D721Med (cell line): Measurements from ENCODE around the gene SPATS2L.
A peak's percentile ranks its signal among the peaks of the same experiment; 100 is the strongest.

Experiments used
- DNase-seq: peaks from one replicate; pipeline ENCODE4 v3.0.0; 2011; ENCODE audit warnings: low spot score; ENCODE audit not compliant: insufficient read length
- FAIRE-seq: peaks from 2 replicates; lab custom pipeline; 2011; peaks lifted over from hg19 to GRCh38; lab: Jason Lieb, UNC
- CTCF ChIP-seq: IDR thresholded peaks from 2 replicates; pipeline ENCODE4 v1.5.1; 2012; ENCODE audit warnings: mild to moderate bottlenecking, control low read depth; ENCODE audit not compliant: insufficient read depth; ENCODE audit errors: missing control alignments

Gene SPATS2L

GRCh38 chr2:200306196-200306930 lies at the start of gene SPATS2L:
TSS of gene SPATS2L (plus strand) at chr2:200306693. CDS start at chr2:200389245, 82,552 bp downstream.
- TF ChIP-seq CTCF, result no peak
- DNase-seq, result peak; percentile 20
- no peak for FAIRE-seq

- FAIRE-seq, result no peak
- DNase-seq, result no peak
- no peak for TF ChIP-seq CTCF
Observed at GRCh38 chr2:200257570-200257969, 48.9 kb upstream of the SPATS2L start.

- DNase-seq, result no peak
- FAIRE-seq, result no peak
- no peak for TF ChIP-seq CTCF
Observed at GRCh38 chr2:200258081-200258480, 48.4 kb upstream of the SPATS2L start.

- FAIRE-seq, result no peak
- TF ChIP-seq CTCF, result no peak
- DNase-seq, result no peak
Observed at GRCh38 chr2:200258881-200259576, 47.5 kb upstream of the SPATS2L start.

GRCh38 chr2:200259577-200259957 lies 46.9 kb upstream of the SPATS2L start:
- FAIRE-seq, result no peak
- TF ChIP-seq CTCF, result no peak
- no peak for DNase-seq

GRCh38 chr2:200262047-200262446 lies 44.4 kb upstream of the SPATS2L start:
- DNase-seq, result no peak
- FAIRE-seq, result no peak
- no peak for TF ChIP-seq CTCF

- no peak for FAIRE-seq
- DNase-seq, result no peak
- TF ChIP-seq CTCF, result no peak
Observed at GRCh38 chr2:200263279-200263678, 43.2 kb upstream of the SPATS2L start.
